Amniotic stem cell (primary cell): ENCODE results near the gene FRS2.
"Not testable (repeated sequence)": the region's sequence is repeated elsewhere in the genome, so short reads cannot be mapped to it uniquely, and the experiment has no call there.

Experiments
- DNase-seq: peaks from one replicate; lab custom pipeline; 2025; lab: John Stamatoyannopoulos, UW

The FRS2 gene

GRCh38 chr12:69470189-69471075 is at the start of gene FRS2:
TSS of gene FRS2 (plus strand) at chr12:69470388. CDS start at chr12:69569031, 98,643 bp downstream.
- peak; percentile 86 for DNase-seq

GRCh38 chr12:69421548-69421947 is 48.6 kb upstream of the FRS2 start:
- no peak for DNase-seq

- DNase-seq: no peak
Measured at GRCh38 chr12:69423037-69423905, 46.9 kb upstream of the FRS2 start.

- DNase-seq: no peak
Measured at GRCh38 chr12:69425417-69425816, 44.8 kb upstream of the FRS2 start.

GRCh38 chr12:69428351-69429073 is 41.7 kb upstream of the FRS2 start:
- DNase-seq: no peak

- no peak for DNase-seq
Measured at GRCh38 chr12:69430942-69431590, 39.1 kb upstream of the FRS2 start.

GRCh38 chr12:69431591-69432222 is 38.5 kb upstream of the FRS2 start:
- no peak for DNase-seq

- DNase-seq: no peak
Measured at GRCh38 chr12:69433653-69434052, 36.5 kb upstream of the FRS2 start.

- no peak for DNase-seq
Measured at GRCh38 chr12:69435644-69436043, 34.5 kb upstream of the FRS2 start.

GRCh38 chr12:69437073-69437472 is 33.1 kb upstream of the FRS2 start:
- no peak for DNase-seq

GRCh38 chr12:69438539-69438938 is 31.6 kb upstream of the FRS2 start:
- no peak for DNase-seq

- DNase-seq: no peak
Measured at GRCh38 chr12:69440016-69440415, 30.2 kb upstream of the FRS2 start.

- DNase-seq: no peak
Measured at GRCh38 chr12:69440886-69441285, 29.3 kb upstream of the FRS2 start.

GRCh38 chr12:69442894-69443293 is 27.3 kb upstream of the FRS2 start:
- no peak for DNase-seq

- no peak for DNase-seq
Measured at GRCh38 chr12:69443916-69444315, 26.3 kb upstream of the FRS2 start.

GRCh38 chr12:69447892-69448291 is 22.3 kb upstream of the FRS2 start:
- no peak for DNase-seq

GRCh38 chr12:69452598-69453132 is 17.5 kb upstream of the FRS2 start:
- DNase-seq: not testable (repeated sequence)

GRCh38 chr12:69456239-69456638 is 13.9 kb upstream of the FRS2 start:
- DNase-seq: no peak

- no peak for DNase-seq
Measured at GRCh38 chr12:69457433-69457832, 12.8 kb upstream of the FRS2 start.

- DNase-seq: no peak
Measured at GRCh38 chr12:69459477-69459876, 10.7 kb upstream of the FRS2 start.

- DNase-seq: no peak
Measured at GRCh38 chr12:69464428-69464827, 5.8 kb upstream of the FRS2 start.
